HG03066 (cell line): ENCODE data around the gene SLC27A6.

Source experiments
- ATAC-seq: cut with Tn5 transposase; IDR thresholded peaks from one replicate; pipeline ENCODE4 v1.9.1; 2021; ENCODE audit warnings: low read depth; ENCODE audit not compliant: unreplicated experiment

SLC27A6 gene

DNA sequence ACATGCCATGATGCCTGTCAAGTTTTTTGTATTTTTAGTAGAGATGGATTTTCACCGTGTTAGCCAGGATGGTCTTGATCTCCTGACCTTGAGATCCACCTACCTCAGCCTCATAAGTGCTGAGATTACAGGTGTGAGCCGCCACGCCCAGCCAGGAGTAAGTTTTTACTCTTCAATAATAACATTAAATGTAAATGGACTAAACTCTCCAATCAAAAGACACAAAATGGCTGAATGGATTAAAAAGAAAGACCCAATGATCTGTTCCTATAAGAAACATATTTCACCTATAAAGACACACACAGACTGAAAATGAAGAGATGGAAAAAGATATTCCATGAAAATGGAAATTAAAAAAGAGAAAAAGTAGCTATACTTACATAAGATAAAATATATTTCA is 92.0 kb downstream of the SLC27A6 start:
- ATAC-seq = no peak

- no peak for ATAC-seq
Observed at GRCh38 chr5:129061849-129062248, 96.6 kb downstream of the SLC27A6 start.

DNA sequence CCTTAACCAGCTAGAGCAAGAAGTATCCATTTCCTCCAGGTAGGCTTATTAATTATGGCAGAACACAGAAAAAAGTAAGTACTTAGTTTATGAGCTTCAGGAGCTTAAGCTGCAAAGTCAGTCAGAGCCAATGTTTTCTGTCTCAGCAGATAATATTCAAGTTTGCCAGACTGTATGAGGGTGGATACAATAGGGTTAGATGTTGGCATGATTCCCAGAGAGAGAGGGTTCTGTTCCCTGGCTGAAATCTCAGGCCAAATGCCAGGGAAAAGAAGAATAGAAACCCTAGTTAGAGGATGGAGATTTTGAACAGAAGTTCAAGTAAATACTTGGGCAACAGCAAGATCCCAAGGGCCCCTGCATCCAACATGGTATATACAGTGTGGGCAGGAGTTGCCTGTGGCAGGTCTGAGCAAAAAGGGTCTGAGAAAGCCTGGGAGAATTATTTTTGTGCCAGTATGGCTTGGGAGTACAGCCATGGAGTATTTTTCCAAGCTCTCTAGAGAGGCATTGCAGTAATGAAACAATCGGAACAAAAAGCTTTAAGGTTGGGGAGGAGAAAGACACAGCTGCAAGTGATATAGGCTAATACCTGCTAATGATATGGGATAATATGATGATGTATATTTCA is 98.3 kb downstream of the SLC27A6 start:
- ATAC-seq = no peak

GRCh38 chr5:129065721-129066120 is 100.4 kb downstream of the SLC27A6 start:
- ATAC-seq = no peak

DNA sequence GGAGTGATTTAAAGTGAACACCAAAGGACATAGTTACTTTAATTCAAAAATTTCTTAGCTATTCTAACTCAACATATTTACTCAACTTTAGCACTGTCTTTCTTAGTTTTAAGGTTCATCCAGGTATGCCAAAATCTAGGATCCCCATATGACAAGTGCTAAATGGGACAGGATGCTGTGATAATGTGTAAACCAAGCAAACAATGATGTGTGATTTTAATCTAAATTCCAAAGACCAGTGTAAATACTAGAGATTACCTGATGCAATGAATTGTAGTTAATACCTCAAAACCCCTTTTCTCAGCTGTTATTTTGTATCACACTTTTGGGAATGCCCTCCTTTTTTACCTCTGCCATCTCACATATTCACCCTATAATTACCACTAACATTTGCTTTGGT is 102.5 kb downstream of the SLC27A6 start:
- no peak for ATAC-seq

- no peak for ATAC-seq
Observed at GRCh38 chr5:129069292-129069691, 104.0 kb downstream of the SLC27A6 start.

DNA sequence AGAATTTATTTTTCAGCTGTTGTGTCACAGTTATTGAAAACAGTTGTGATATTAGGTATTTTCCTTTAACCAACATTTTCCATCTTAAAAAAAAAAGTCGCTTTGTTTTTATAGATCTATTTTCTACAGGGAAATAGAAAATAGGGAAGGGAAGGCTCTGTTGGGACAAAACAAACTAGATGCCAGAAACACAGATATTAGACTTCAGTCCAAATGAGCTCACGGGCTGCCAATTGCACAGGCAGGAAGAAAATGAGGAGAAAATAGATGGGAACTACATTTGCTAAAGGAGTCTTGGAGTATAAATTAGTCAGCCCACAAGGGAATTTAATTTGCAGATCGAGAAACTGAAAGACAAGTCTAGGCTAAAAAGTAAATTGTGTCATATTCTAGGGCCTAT is 107.8 kb downstream of the SLC27A6 start:
- ATAC-seq = no peak

DNA sequence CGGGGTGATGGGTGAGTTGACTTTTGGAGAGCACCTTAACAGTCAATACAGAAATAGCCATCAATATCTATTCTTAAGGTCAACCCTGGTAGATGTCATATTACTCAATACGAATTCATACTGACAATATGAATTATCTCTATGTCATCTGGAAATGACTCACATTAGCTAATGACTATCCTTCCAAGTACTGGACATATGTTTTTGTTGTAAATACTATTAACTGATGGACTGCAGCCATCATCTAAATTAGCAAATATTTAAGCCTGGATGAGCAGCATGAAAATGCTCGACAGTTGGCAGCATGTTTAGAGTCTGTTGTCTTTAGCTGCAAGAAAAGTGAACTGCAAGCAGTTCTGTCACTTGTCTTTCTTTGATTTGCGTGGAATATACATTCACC is 109.6 kb downstream of the SLC27A6 start:
- no peak for ATAC-seq

GRCh38 chr5:129077433-129078075 is 112.3 kb downstream of the SLC27A6 start:
- ATAC-seq = no peak

DNA sequence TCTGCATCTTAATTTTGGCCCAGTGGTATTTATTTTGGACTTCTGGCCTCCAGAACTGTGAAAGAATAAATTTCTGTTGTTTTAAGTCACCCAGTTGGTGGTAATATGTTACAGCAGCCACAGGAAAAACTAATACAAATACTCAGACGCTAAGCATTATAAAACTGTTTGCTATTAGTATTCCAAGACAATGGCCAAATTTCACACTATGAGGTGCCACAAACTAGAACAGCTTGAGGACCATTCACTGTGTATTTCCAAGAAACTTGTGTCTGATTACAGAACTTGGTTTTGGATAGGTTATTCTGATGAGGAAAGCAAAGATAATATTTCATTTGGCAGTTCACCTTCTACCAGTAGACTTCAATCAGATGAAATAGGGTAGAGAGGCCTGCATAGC is 113.0 kb downstream of the SLC27A6 start:
- no peak for ATAC-seq

- ATAC-seq = no peak
Observed at GRCh38 chr5:129078660-129079059, 113.4 kb downstream of the SLC27A6 start.

DNA sequence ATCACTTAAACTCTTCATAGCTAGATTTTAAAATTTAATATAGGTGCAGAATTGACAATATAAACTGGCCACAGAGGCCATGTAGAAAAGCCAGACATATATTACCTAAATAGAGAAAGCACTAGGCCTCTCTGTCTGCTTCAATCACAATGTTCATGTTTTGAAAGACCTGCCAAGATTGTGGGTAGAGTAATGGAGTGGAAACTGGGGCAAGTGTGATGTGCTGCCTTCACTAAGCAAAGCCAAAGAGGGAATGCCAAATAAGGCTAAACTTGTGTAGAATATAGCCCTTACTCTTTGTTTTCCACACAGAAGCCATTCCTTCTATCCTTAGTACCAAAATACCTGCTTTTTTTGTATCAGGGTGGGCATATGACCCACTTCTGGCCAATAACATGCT is 114.2 kb downstream of the SLC27A6 start:
- ATAC-seq = no peak

GRCh38 chr5:129080766-129081165 is 115.5 kb downstream of the SLC27A6 start:
- ATAC-seq = no peak

GRCh38 chr5:129082225-129083136 is 117.2 kb downstream of the SLC27A6 start:
- ATAC-seq = no peak
